PFSK-1 (cell line): ENCODE measurements around the gene SNX13.

ENCODE experiments used
- FOXP2 ChIP-seq: optimal IDR thresholded peaks from 2 replicates; pipeline ENCODE3; 2011; ENCODE audit warnings: borderline replicate concordance, control low read depth, inconsistent platforms; ENCODE audit not compliant: insufficient read depth; ENCODE audit errors: extremely low read length, extremely low read depth
- POLR2AphosphoS5 ChIP-seq: IDR thresholded peaks from 2 replicates; pipeline ENCODE4 v1.6.1; 2012; ENCODE audit warnings: low read depth, mild to moderate bottlenecking, control low read depth, low read length, moderate library complexity
- SIN3A ChIP-seq: IDR thresholded peaks from 2 replicates; pipeline ENCODE4 v1.6.1; 2012; ENCODE audit warnings: mild to moderate bottlenecking, low read length, moderate library complexity, borderline replicate concordance; ENCODE audit not compliant: insufficient read depth
- TAF1 ChIP-seq: IDR thresholded peaks from 2 replicates; pipeline ENCODE4 v1.6.1; 2012; ENCODE audit warnings: low read length, control low read depth, borderline replicate concordance; ENCODE audit not compliant: insufficient read depth
- TF ChIP-seq, protein P1 (sequence below), 2 experiments: IDR thresholded peaks; 2 replicates each; pipeline versions ENCODE4 v1.6.1 to v1.8.0; 2011 to 2012; ENCODE audit warnings: low read depth in 2 of 2, low read length in 2 of 2, control low read depth in 1 of 2, inconsistent platforms in 1 of 2, mild to moderate bottlenecking in 1 of 2, moderate library complexity in 1 of 2; ENCODE audit not compliant: insufficient read depth in 1 of 2

SNX13 gene

DNA sequence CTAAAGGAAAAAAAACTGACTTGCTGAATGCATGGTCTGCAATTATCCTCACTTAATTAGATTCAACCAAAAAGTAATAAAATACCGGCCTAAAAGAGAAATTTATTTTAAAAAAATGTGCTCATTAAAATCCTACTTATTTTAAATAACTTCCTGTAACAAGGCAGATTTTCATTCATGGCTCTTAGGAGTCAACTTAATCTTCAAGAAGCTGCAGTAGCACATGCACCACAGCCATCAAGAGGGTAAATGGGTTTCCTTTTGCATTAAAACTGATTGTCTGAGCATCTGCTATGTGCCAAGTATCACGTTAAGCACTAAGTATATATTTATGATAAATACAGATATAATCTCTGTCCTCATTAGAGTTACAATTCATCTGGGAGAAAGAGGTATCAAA, 69.9 kb downstream of the SNX13 start:
- TF ChIP-seq TAF1: no peak
- no peak for TF ChIP-seq SIN3A
- TF ChIP-seq, protein P1, sequence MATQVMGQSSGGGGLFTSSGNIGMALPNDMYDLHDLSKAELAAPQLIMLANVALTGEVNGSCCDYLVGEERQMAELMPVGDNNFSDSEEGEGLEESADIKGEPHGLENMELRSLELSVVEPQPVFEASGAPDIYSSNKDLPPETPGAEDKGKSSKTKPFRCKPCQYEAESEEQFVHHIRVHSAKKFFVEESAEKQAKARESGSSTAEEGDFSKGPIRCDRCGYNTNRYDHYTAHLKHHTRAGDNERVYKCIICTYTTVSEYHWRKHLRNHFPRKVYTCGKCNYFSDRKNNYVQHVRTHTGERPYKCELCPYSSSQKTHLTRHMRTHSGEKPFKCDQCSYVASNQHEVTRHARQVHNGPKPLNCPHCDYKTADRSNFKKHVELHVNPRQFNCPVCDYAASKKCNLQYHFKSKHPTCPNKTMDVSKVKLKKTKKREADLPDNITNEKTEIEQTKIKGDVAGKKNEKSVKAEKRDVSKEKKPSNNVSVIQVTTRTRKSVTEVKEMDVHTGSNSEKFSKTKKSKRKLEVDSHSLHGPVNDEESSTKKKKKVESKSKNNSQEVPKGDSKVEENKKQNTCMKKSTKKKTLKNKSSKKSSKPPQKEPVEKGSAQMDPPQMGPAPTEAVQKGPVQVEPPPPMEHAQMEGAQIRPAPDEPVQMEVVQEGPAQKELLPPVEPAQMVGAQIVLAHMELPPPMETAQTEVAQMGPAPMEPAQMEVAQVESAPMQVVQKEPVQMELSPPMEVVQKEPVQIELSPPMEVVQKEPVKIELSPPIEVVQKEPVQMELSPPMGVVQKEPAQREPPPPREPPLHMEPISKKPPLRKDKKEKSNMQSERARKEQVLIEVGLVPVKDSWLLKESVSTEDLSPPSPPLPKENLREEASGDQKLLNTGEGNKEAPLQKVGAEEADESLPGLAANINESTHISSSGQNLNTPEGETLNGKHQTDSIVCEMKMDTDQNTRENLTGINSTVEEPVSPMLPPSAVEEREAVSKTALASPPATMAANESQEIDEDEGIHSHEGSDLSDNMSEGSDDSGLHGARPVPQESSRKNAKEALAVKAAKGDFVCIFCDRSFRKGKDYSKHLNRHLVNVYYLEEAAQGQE (IDR thresholded peaks at IDR 0.05; ENCODE audit: insufficient read depth in 1 of 2, low read depth in 2 of 2, low read length in 2 of 2): no peak
- no peak for TF ChIP-seq POLR2AphosphoS5
- TF ChIP-seq FOXP2: no peak

DNA sequence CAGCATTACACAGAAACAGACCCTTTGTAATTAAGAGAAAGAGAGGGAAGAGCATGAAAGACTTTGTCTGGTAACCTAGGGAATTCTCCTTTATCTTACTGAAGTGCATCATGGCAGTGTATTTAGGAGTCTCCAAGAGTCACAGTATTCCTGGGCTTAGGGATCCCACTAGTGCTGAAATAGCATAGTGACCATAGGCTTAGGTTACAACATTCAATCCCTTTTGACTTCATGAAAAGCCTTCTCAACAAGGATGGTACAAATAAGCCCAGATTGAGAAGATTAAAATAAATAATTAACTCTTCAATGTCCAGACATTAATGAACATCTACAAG, 76.5 kb downstream of the SNX13 start:
- no peak for TF ChIP-seq FOXP2
- TF ChIP-seq, protein P1 (IDR thresholded peaks at IDR 0.05; ENCODE audit: insufficient read depth in 1 of 2, low read depth in 2 of 2, low read length in 2 of 2): no peak
- no peak for TF ChIP-seq POLR2AphosphoS5
- TF ChIP-seq SIN3A: no peak
- TF ChIP-seq TAF1: no peak

DNA sequence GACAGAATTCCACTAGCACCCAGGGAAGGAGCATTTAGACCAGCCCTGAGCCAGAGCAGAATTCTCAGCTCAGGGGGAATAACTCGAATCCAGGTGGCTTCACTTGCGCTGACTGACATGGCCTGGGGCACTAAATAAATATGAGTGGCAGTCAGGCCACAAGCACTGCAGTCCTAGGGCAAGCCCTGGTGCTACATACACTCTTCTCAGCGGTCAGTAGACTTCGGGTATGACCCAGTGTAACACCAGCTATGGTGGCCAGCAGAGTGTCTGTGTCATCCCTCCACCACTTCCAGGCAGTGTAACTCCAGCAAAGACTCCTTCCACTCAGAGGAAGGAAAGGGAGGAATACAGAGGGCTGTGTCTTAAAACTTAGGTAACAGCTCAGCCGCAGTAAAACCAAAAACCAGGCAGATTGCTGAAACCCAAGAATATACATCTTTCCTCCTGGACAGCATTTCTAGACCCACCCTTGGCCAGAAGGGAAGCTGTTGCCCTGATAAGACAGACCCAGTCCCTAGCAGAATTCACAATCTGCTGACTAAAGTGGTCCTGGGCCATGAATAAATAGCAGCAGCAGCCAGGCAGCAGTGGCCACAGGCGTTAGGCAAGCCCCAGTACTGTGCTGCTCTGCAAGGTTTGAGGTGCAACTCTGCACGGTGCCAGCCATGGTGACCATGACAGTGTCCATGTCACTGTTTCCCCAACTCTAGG, 77.0 kb downstream of the SNX13 start:
- TF ChIP-seq, protein P1 (IDR thresholded peaks at IDR 0.05; ENCODE audit: insufficient read depth in 1 of 2, low read depth in 2 of 2, low read length in 2 of 2): no peak
- no peak for TF ChIP-seq FOXP2
- no peak for TF ChIP-seq POLR2AphosphoS5
- TF ChIP-seq TAF1: no peak
- TF ChIP-seq SIN3A: no peak

DNA sequence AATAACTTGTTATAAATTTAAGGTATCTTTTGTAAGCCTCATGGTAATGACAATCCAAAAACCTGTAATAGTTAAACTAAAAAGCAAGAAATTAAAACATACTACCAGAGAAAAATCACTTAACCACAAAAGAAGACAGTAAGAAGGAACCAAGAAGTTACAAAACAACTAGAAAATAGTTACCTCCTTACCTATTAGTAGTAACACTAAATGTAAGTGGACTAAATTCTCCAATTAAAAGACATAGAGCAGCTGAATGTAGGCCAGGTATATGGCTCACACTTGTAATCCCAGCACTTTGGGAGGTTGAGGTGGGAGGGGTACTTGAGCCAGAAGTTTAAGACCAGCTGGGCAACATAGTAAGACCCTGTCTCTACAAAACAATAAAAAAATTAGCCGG, 84.0 kb downstream of the SNX13 start:
- TF ChIP-seq POLR2AphosphoS5: no peak
- TF ChIP-seq, protein P1 (IDR thresholded peaks at IDR 0.05; ENCODE audit: insufficient read depth in 1 of 2, low read depth in 2 of 2, low read length in 2 of 2): no peak
- no peak for TF ChIP-seq SIN3A
- no peak for TF ChIP-seq FOXP2
- TF ChIP-seq TAF1: no peak
